Stimulated activated naive B cell treated with anti-CD40 and anti-IgM and Interleukin-4, amounts not matched to agents 10 μg/mL and 1 μg/mL and 100 μg/mL, for 72 hours (primary cell): ENCODE data around the gene CNTN4.

Experiments
- ATAC-seq, 2 donors: fragments of 150-1000 bp; cut with Tn5 transposase; replicated peaks; 2 replicates each; pipeline ENCODE4 v1.10.0; 2021; ENCODE audit warnings: moderate library complexity in 1 of 2
- DNase-seq: peaks from one replicate; pipeline ENCODE4 v3.0.0; 2021
- H3K27ac Mint-ChIP-seq: one replicate; pipeline ENCODE4 v1.8.0; 2022; ENCODE audit warnings: mild to moderate bottlenecking, mixed read lengths
- H3K27me3 Mint-ChIP-seq, 2 donors: one replicate each; pipeline ENCODE4 v1.8.0; 2022; ENCODE audit warnings: mixed read lengths in 2 of 2
- H3K36me3 Mint-ChIP-seq, 2 donors: one replicate each; pipeline ENCODE4 v1.8.0; 2022; ENCODE audit warnings: mixed read lengths in 2 of 2, mild to moderate bottlenecking in 1 of 2
- H3K4me1 Mint-ChIP-seq, 2 donors: one replicate each; pipeline ENCODE4 v1.8.0; 2022; ENCODE audit warnings: mixed read lengths in 2 of 2, mild to moderate bottlenecking in 1 of 2
- H3K4me3 Mint-ChIP-seq, 2 donors: one replicate each; pipeline ENCODE4 v1.8.0; 2022; ENCODE audit warnings: mild to moderate bottlenecking in 2 of 2, mixed read lengths in 2 of 2, moderate library complexity in 1 of 2
- H3K9me3 Mint-ChIP-seq, 2 donors: one replicate each; pipeline ENCODE4 v1.8.0; 2022; ENCODE audit warnings: mixed read lengths in 2 of 2, mild to moderate bottlenecking in 1 of 2

The CNTN4 gene

GRCh38 chr3:2921452-2921851 lies 822.8 kb downstream of the CNTN4 start:
- Mint-ChIP-seq H3K27me3 (peaks cover 0 to 3% of the 10 kb centered on the region in 2 donors), H3K36me3 (no peaks in the 10 kb centered on the region), H3K4me3 (no peak overlapping the region), H3K9me3 (peaks cover 0 to 3% of the 10 kb centered on the region in 2 donors), H3K27ac (no peak overlapping the region), H3K4me1 (peaks cover 0 to 2% of the 10 kb centered on the region in 2 donors)
- no peak for DNase-seq
- ATAC-seq = no peak

DNA sequence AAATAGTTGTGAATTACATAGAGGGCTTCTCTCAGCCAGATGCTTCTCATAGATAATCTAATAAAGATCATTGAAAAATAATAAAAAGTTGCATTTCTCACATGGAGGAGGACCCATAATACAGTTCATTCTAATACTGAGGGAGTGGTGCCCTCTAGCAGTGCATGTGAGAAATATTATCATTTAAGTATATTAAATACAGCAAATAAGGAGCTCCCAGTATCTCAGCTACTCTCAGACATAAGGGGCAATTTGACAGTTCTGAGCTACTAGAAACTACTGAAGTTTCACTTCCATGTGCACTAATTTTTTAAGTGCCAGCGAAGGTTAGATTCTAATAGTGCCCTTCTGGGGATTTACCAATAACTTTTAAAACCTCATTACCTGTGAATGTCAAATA lies 823.2 kb downstream of the CNTN4 start:
- H3K4me1 Mint-ChIP-seq = peaks cover 0 to 2% of the 10 kb centered on the region in 2 donors
- H3K36me3 Mint-ChIP-seq = no peaks in the 10 kb centered on the region
- H3K27ac Mint-ChIP-seq = no peak overlapping the region
- no peak for DNase-seq
- ATAC-seq = peak; percentile 81 to 90
- peaks cover 0 to 3% of the 10 kb centered on the region in 2 donors for H3K9me3 Mint-ChIP-seq
- H3K27me3 Mint-ChIP-seq = peaks cover 0 to 3% of the 10 kb centered on the region in 2 donors
- no peak overlapping the region for H3K4me3 Mint-ChIP-seq

DNA sequence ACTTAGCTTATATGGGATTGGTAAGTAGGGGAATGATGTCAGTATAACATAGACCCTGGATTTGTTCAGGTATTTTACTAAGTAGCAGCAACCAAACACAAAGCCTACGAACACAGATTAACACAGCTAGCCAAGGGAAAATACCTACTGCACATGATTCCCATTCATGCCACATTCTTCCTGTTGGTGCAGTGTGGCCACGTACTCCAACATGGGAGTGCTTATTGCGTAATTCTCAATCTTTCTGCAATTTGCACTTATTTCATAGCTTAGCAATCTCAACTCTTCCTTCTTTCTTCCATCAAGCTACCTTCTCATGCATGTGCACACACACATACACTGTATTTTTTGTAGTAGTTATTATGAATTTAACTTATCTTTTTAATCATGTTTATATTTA lies 824.7 kb downstream of the CNTN4 start:
- DNase-seq (no peak), ATAC-seq (no peak)
- peaks cover 0 to 2% of the 10 kb centered on the region in 2 donors for H3K4me1 Mint-ChIP-seq
- peaks cover 0 to 6% of the 10 kb centered on the region in 2 donors for H3K27me3 Mint-ChIP-seq
- no peaks in the 10 kb centered on the region for H3K36me3 Mint-ChIP-seq
- no peak overlapping the region for H3K4me3 Mint-ChIP-seq
- H3K27ac Mint-ChIP-seq = no peak overlapping the region
- H3K9me3 Mint-ChIP-seq = no peaks in the 10 kb centered on the region

- no peak for ATAC-seq
- no peak overlapping the region for H3K4me3 Mint-ChIP-seq
- no peak overlapping the region for H3K27ac Mint-ChIP-seq
- peaks cover 0 to 6% of the 10 kb centered on the region in 2 donors for H3K27me3 Mint-ChIP-seq
- no peaks in the 10 kb centered on the region for H3K36me3 Mint-ChIP-seq
- H3K4me1 Mint-ChIP-seq = peaks cover 0 to under 1% of the 10 kb centered on the region in 2 donors
- no peak for DNase-seq
- H3K9me3 Mint-ChIP-seq = no peaks in the 10 kb centered on the region
These were observed 828.6 kb downstream of the CNTN4 start for GRCh38 chr3:2927259-2927658.

- DNase-seq (no peak), ATAC-seq (no peak)
- Mint-ChIP-seq H3K9me3 (peaks cover 0 to 2% of the 10 kb centered on the region in 2 donors), H3K27me3 (peaks cover 0 to 6% of the 10 kb centered on the region in 2 donors), H3K36me3 (no peaks in the 10 kb centered on the region), H3K4me1 (no peaks in the 10 kb centered on the region), H3K4me3 (no peak overlapping the region), H3K27ac (no peak overlapping the region)
These were observed 830.9 kb downstream of the CNTN4 start for GRCh38 chr3:2929574-2929973.

- no peak overlapping the region for H3K4me3 Mint-ChIP-seq
- H3K9me3 Mint-ChIP-seq = peaks cover 0 to 2% of the 10 kb centered on the region in 2 donors
- H3K27ac Mint-ChIP-seq = no peak overlapping the region
- no peaks in the 10 kb centered on the region for H3K36me3 Mint-ChIP-seq
- DNase-seq (no peak), ATAC-seq (no peak)
- H3K27me3 Mint-ChIP-seq = peaks cover 0 to 6% of the 10 kb centered on the region in 2 donors
- H3K4me1 Mint-ChIP-seq = no peaks in the 10 kb centered on the region
These were observed 832.6 kb downstream of the CNTN4 start for GRCh38 chr3:2931265-2931664.

DNA sequence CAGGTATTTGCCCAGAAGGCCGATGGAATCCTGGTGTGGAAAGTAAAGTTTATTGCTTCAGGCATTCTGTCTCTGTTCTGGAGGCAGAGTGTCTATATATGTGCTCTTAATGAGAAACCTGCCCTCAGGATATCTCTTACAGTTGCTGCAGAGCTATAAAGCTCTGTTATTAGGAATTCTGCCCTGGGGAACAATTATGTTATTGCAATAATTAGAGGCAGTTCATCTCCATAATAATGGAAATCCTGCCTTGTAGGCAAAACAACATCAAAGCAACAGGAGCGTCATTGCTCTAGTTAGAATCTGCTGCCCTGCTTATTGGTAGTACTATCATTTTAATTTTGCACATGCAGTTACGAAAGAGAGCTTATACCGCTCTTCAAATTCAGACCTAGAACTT lies 835.9 kb downstream of the CNTN4 start:
- no peak for ATAC-seq
- peaks cover 0 to 2% of the 10 kb centered on the region in 2 donors for H3K9me3 Mint-ChIP-seq
- H3K4me1 Mint-ChIP-seq = no peaks in the 10 kb centered on the region
- H3K27me3 Mint-ChIP-seq = peaks cover 0 to 6% of the 10 kb centered on the region in 2 donors
- H3K36me3 Mint-ChIP-seq = no peaks in the 10 kb centered on the region
- no peak overlapping the region for H3K4me3 Mint-ChIP-seq
- H3K27ac Mint-ChIP-seq = no peak overlapping the region
- no peak for DNase-seq

DNA sequence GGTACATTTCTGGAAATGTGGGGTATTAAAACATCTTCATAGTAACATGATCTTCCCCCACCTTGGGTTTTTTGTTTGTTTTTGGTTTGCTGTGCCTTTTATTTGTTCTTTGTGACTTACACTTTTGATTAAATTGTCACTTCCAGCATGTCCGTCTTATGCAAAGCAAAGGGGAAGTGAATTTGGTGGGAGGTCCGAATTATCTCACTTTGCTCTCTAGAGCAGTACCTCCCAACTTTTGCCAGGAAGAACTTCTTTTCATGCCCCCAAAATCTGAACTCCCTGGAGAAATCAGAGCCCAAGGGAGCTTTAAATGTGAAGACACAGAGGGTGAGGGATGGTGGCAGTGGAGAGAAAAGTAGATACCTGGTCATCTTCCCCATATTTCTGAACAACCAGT lies 838.4 kb downstream of the CNTN4 start:
- no peak for DNase-seq
- H3K9me3 Mint-ChIP-seq = peaks cover 0 to 2% of the 10 kb centered on the region in 2 donors
- no peaks in the 10 kb centered on the region for H3K4me1 Mint-ChIP-seq
- ATAC-seq = no peak
- no peak overlapping the region for H3K4me3 Mint-ChIP-seq
- peaks cover 0 to 6% of the 10 kb centered on the region in 2 donors for H3K27me3 Mint-ChIP-seq
- H3K27ac Mint-ChIP-seq = no peak overlapping the region
- no peaks in the 10 kb centered on the region for H3K36me3 Mint-ChIP-seq

DNA sequence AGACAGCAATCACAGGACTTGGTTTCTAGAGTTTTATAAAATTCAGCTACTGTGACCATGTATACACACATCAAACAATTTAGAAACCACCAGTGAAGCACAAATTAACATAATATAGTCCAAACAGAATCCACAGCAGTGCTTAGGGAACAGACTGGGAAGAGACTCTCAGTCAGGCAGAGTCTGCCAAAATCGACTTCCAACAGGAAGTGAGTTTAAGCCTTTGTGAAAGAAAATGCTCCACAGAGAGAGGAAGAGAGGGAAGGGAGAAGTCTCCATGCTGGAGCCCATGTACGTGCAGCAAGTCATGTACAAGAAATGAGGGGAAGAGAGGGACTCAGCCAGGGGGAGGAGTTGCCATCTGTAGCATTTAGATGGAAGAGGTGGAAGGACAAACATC lies 838.9 kb downstream of the CNTN4 start:
- no peak for DNase-seq
- no peaks in the 10 kb centered on the region for H3K9me3 Mint-ChIP-seq
- H3K4me3 Mint-ChIP-seq = no peak overlapping the region
- no peak for ATAC-seq
- no peak overlapping the region for H3K27ac Mint-ChIP-seq
- no peaks in the 10 kb centered on the region for H3K4me1 Mint-ChIP-seq
- no peaks in the 10 kb centered on the region for H3K36me3 Mint-ChIP-seq
- peaks cover 0 to 6% of the 10 kb centered on the region in 2 donors for H3K27me3 Mint-ChIP-seq

GRCh38 chr3:2938711-2939110 lies 840.0 kb downstream of the CNTN4 start:
- Mint-ChIP-seq H3K36me3 (no peaks in the 10 kb centered on the region), H3K4me3 (no peak overlapping the region), H3K9me3 (no peaks in the 10 kb centered on the region), H3K27me3 (peaks cover 0 to 6% of the 10 kb centered on the region in 2 donors), H3K4me1 (no peaks in the 10 kb centered on the region), H3K27ac (no peak overlapping the region)
- DNase-seq (no peak), ATAC-seq (no peak)

GRCh38 chr3:2940062-2940461 lies 841.4 kb downstream of the CNTN4 start:
- no peak overlapping the region for H3K4me3 Mint-ChIP-seq
- H3K4me1 Mint-ChIP-seq = no peaks in the 10 kb centered on the region
- ATAC-seq (no peak), DNase-seq (no peak)
- H3K9me3 Mint-ChIP-seq = no peaks in the 10 kb centered on the region
- peaks cover 0 to 6% of the 10 kb centered on the region in 2 donors for H3K27me3 Mint-ChIP-seq
- H3K36me3 Mint-ChIP-seq = no peaks in the 10 kb centered on the region
- no peak overlapping the region for H3K27ac Mint-ChIP-seq

- Mint-ChIP-seq H3K27me3 (peaks cover 0 to 6% of the 10 kb centered on the region in 2 donors), H3K9me3 (no peaks in the 10 kb centered on the region), H3K27ac (no peak overlapping the region), H3K4me1 (peaks cover 0 to 4% of the 10 kb centered on the region in 2 donors), H3K36me3 (no peaks in the 10 kb centered on the region), H3K4me3 (no peak overlapping the region)
- DNase-seq = no peak
- ATAC-seq = peak; percentile 79 to 93
These were observed 846.0 kb downstream of the CNTN4 start for GRCh38 chr3:2944628-2945027.

DNA sequence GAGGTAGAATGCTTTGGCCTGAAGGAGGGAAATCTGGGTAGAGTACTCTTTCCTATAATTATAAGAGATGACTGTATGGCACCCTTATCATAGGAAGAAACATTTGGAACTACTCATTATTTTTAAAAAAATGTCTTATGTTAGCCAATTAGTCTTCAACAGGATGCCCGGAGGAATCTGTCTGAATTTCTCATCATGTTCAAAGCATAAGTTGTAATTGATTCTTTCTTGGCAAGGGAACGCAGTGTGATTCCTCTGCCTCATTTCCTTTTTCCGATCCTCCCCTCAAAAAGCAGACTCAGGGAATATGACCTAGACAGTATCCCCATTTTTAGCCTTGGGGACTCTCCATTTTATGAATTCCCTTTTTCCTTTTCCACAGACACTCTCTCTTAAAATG lies 846.5 kb downstream of the CNTN4 start:
- H3K27ac Mint-ChIP-seq = no peak overlapping the region
- no peaks in the 10 kb centered on the region for H3K36me3 Mint-ChIP-seq
- H3K4me3 Mint-ChIP-seq = no peak overlapping the region
- ATAC-seq (no peak), DNase-seq (no peak)
- peaks cover 0 to 6% of the 10 kb centered on the region in 2 donors for H3K27me3 Mint-ChIP-seq
- H3K4me1 Mint-ChIP-seq = peaks cover 0 to 4% of the 10 kb centered on the region in 2 donors
- no peaks in the 10 kb centered on the region for H3K9me3 Mint-ChIP-seq

- Mint-ChIP-seq H3K4me3 (no peak overlapping the region), H3K27ac (no peak overlapping the region), H3K27me3 (peaks cover 0 to 6% of the 10 kb centered on the region in 2 donors), H3K9me3 (no peaks in the 10 kb centered on the region), H3K36me3 (no peaks in the 10 kb centered on the region), H3K4me1 (peaks cover 0 to 4% of the 10 kb centered on the region in 2 donors)
- no peak for DNase-seq
- ATAC-seq = no peak
These were observed 848.9 kb downstream of the CNTN4 start for GRCh38 chr3:2947536-2947935.

DNA sequence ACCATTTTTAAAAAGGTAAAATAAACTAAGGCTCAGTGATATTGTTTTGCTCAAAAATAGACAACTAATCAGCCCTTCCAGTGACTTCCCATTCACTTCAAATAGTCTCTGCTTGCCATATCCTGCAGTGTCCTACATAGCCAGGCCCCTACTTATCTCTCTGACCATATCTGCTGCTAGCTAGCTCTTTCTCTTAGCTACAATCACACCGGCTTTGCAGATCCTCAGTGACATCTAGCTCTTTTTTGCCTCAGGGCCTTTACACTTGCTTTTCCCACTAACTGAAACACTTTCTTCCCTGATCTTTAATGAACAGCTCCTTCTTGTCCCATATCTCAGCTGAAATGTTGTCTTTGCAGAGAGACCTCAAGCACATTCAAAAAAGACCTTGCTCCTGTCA lies 850.2 kb downstream of the CNTN4 start:
- H3K4me1 Mint-ChIP-seq = peaks cover 0 to 4% of the 10 kb centered on the region in 2 donors
- ATAC-seq (no peak), DNase-seq (no peak)
- H3K36me3 Mint-ChIP-seq = no peaks in the 10 kb centered on the region
- H3K27me3 Mint-ChIP-seq = peaks cover 0 to 6% of the 10 kb centered on the region in 2 donors
- H3K4me3 Mint-ChIP-seq = no peak overlapping the region
- H3K27ac Mint-ChIP-seq = no peak overlapping the region
- no peaks in the 10 kb centered on the region for H3K9me3 Mint-ChIP-seq

GRCh38 chr3:2950159-2950558 lies 851.5 kb downstream of the CNTN4 start:
- DNase-seq = no peak
- no peak overlapping the region for H3K4me3 Mint-ChIP-seq
- peak in 1 of 2 donors; percentile 39 for ATAC-seq
- H3K36me3 Mint-ChIP-seq = no peaks in the 10 kb centered on the region
- H3K27ac Mint-ChIP-seq = no peak overlapping the region
- H3K9me3 Mint-ChIP-seq = no peaks in the 10 kb centered on the region
- H3K4me1 Mint-ChIP-seq = peaks cover 0 to 4% of the 10 kb centered on the region in 2 donors
- H3K27me3 Mint-ChIP-seq = peaks cover 0 to 6% of the 10 kb centered on the region in 2 donors
